GM12878 (cell line): ENCODE measurements around the gene RGCC.

ENCODE experiments used
- BCL3 ChIP-seq: IDR thresholded peaks from 2 replicates; pipeline ENCODE4 v1.6.1; 2011; ENCODE audit warnings: borderline replicate concordance, low read depth, mild to moderate bottlenecking, moderate library complexity, low read length; ENCODE audit not compliant: insufficient read depth, poor library complexity, severe bottlenecking
- ETV6 ChIP-seq, 2 experiments: fragments of 450-650 bp in 1 of 2; IDR thresholded peaks in 1 of 2; conservative IDR thresholded peaks in 1 of 2; 2 replicates each; pipeline ENCODE4 v1.6.1; 2014; ENCODE audit warnings: antibody characterized with exemption in 1 of 2, borderline replicate concordance in 1 of 2, low read depth in 1 of 2, mild to moderate bottlenecking in 1 of 2, moderate library complexity in 1 of 2
- KDM1A ChIP-seq: fragments of 200-600 bp; sonication (generic); IDR thresholded peaks from 2 replicates; pipeline ENCODE4 v1.6.1; 2016; ENCODE audit warnings: borderline replicate concordance
- MEF2A ChIP-seq: IDR thresholded peaks from 2 replicates; pipeline ENCODE4 v1.6.1; 2011; ENCODE audit warnings: low read depth, mild to moderate bottlenecking, low read length, moderate library complexity; ENCODE audit not compliant: insufficient read depth
- POLR2A ChIP-seq: IDR thresholded peaks from 2 replicates; pipeline ENCODE4 v1.6.1; 2011; ENCODE audit warnings: low read depth, mild to moderate bottlenecking, low read length
- POLR2AphosphoS5 ChIP-seq: IDR thresholded peaks from 2 replicates; pipeline ENCODE4 v1.6.1; 2011; ENCODE audit warnings: mild to moderate bottlenecking, low read length, inconsistent platforms
- SIN3A ChIP-seq: IDR thresholded peaks from 2 replicates; pipeline ENCODE4 v1.6.1; 2012; ENCODE audit warnings: low read depth, low read length, improper control_type of control experiment
- ZNF24 ChIP-seq: fragments of 450-650 bp; IDR thresholded peaks from 2 replicates; pipeline ENCODE4 v1.6.1; 2017; ENCODE audit warnings: antibody characterized with exemption, mild to moderate bottlenecking
- ZNF274 ChIP-seq: IDR thresholded peaks from one replicate; pipeline ENCODE4 v1.8.0; 2011; ENCODE audit not compliant: insufficient read length, insufficient read depth
- ZSCAN29 ChIP-seq: fragments of 450-650 bp; IDR thresholded peaks from 2 replicates; pipeline ENCODE4 v1.6.1; 2017; ENCODE audit warnings: mild to moderate bottlenecking, moderate library complexity
- TF ChIP-seq, protein P1 (sequence below): IDR thresholded peaks from 2 replicates; pipeline ENCODE4 v1.6.1; 2011; ENCODE audit warnings: mild to moderate bottlenecking, low read depth, low read length, moderate library complexity; ENCODE audit not compliant: insufficient replicate concordance
- TF ChIP-seq, protein P2 (sequence below): IDR thresholded peaks from 2 replicates; pipeline ENCODE4 v1.6.1; 2011; ENCODE audit warnings: borderline replicate concordance, low read depth, mild to moderate bottlenecking, moderate library complexity, mixed read lengths, low read length; ENCODE audit not compliant: insufficient read depth; ENCODE audit errors: extremely low read length

DNA sequence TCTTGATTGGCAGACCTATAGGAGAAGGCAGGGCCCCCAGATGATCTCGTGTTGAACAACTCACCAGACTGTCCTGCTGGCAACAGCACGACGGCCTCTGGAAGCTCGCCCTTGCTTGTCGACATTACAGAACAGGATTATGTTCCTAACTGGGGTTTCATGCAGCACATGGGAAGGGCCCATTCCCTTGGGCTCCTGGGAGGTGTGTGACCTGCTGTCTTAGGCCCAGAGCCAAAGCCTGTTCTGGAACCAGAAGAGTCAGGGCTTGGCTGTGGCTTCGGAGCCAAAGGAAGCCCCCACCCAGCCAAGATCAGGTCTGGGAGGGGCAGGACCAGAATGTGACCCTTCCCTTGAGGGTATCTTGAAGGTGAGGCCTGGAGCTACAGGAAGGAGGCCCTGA, 36.9 kb downstream of the RGCC start:
- TF ChIP-seq BCL3: no peak
- TF ChIP-seq POLR2A: no peak
- TF ChIP-seq, protein P1, sequence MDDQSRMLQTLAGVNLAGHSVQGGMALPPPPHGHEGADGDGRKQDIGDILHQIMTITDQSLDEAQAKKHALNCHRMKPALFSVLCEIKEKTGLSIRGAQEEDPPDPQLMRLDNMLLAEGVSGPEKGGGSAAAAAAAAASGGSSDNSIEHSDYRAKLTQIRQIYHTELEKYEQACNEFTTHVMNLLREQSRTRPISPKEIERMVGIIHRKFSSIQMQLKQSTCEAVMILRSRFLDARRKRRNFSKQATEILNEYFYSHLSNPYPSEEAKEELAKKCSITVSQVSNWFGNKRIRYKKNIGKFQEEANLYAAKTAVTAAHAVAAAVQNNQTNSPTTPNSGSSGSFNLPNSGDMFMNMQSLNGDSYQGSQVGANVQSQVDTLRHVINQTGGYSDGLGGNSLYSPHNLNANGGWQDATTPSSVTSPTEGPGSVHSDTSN: no peak
- no peak for TF ChIP-seq POLR2AphosphoS5
- no peak for TF ChIP-seq KDM1A
- TF ChIP-seq, protein P2, sequence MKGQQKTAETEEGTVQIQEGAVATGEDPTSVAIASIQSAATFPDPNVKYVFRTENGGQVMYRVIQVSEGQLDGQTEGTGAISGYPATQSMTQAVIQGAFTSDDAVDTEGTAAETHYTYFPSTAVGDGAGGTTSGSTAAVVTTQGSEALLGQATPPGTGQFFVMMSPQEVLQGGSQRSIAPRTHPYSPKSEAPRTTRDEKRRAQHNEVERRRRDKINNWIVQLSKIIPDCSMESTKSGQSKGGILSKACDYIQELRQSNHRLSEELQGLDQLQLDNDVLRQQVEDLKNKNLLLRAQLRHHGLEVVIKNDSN: no peak
- no peak for TF ChIP-seq ETV6 (conservative IDR thresholded peaks at IDR 0.05 in 1 of 2, IDR thresholded peaks at IDR 0.05 in 1 of 2; ENCODE audit: borderline replicate concordance in 1 of 2, low read depth in 1 of 2)
- no peak for TF ChIP-seq MEF2A
- no peak for TF ChIP-seq ZNF274
- no peak for TF ChIP-seq ZNF24
- no peak for TF ChIP-seq SIN3A
- TF ChIP-seq ZSCAN29: no peak
